Left lung (tissue), 10 donors: ENCODE measurements around the gene ATP5F1A. TPM values are rescaled to one million over a fixed set of nuclear protein-coding genes. Genes with fewer than 3 reads are reported as not detected.

Source experiments
- ATAC-seq: fragments of 200-7000 bp; cut with Tn5 transposase; one replicate; pipeline ENCODE4 v1.9.1; 2020; ENCODE audit warnings: moderate library complexity
- DNase-seq, 4 donors: peaks; one replicate each; pipeline ENCODE4 v3.0.0-alpha.2; 2013 to 2020
- H3K27ac ChIP-seq, 2 donors: fragments of 200-600 bp; sonication (generic) in 1 of 2; one replicate each; pipeline versions ENCODE4 v1.5.0 to v1.8.0; 2020 to 2021
- H3K27me3 ChIP-seq, 2 donors: fragments of 200-600 bp; sonication (generic) in 1 of 2; one replicate each; pipeline versions ENCODE4 v1.5.0 to v1.8.0; 2020 to 2021
- H3K36me3 ChIP-seq, 2 donors: fragments of 200-600 bp; sonication (generic) in 1 of 2; one replicate each; pipeline versions ENCODE4 v1.5.0 to v1.8.0; 2020 to 2021
- H3K4me1 ChIP-seq, 2 donors: fragments of 200-600 bp; one replicate each; pipeline ENCODE4 v1.8.0; 2021
- H3K4me3 ChIP-seq, 2 donors: fragments of 200-600 bp; sonication (generic) in 1 of 2; one replicate each; pipeline versions ENCODE4 v1.5.0 to v1.8.0; 2020 to 2021; ENCODE audit warnings: mild to moderate bottlenecking in 1 of 2
- H3K9me3 ChIP-seq, 2 donors: fragments of 200-600 bp; sonication (generic) in 1 of 2; one replicate each; pipeline versions ENCODE4 v1.5.0 to v1.8.0; 2020 to 2021
- intact Hi-C, 2 donors: fragments of 100-400 bp; cut with DNase I; formaldehyde crosslinking; loops; one replicate each; pipeline versions ENCODE4 v1.11.2 to v1.14.2; 2022
- polyA plus RNA-seq, 6 donors: library from polyadenylated mRNA; unstranded; fragments of 120-200 nt; gene quantifications; one replicate each; pipeline ENCODE4 v1.2.1, GENCODE V29; 2013; ENCODE audit not compliant: insufficient read length in 6 of 6
- total RNA-seq, 2 donors: library from RNA; stranded (reverse); fragmentation: NEBNext Ultra II Directional; extraction: Animal tissue kit (Norgen Biotek cat#: 25700); gene quantifications; one replicate each; pipeline ENCODE4 v1.2.1, GENCODE V29; 2021
- TF ChIP-seq, protein P1 (sequence below), 2 donors: fragments of 200-600 bp; sonication (generic) in 1 of 2; IDR thresholded peaks; one replicate each; pipeline versions ENCODE4 v1.5.0 to v1.8.0; 2021; ENCODE audit warnings: antibody characterized with exemption in 2 of 2
- donor health status: DM: no; HTN: yes; CAD: no.
- donor health status: DM: no; HTN: no; CAD: no.

Gene ATP5F1A
- total and polyA plus RNA-seq, 8 donors, result 310 to 524 (median 465) TPM

DNA sequence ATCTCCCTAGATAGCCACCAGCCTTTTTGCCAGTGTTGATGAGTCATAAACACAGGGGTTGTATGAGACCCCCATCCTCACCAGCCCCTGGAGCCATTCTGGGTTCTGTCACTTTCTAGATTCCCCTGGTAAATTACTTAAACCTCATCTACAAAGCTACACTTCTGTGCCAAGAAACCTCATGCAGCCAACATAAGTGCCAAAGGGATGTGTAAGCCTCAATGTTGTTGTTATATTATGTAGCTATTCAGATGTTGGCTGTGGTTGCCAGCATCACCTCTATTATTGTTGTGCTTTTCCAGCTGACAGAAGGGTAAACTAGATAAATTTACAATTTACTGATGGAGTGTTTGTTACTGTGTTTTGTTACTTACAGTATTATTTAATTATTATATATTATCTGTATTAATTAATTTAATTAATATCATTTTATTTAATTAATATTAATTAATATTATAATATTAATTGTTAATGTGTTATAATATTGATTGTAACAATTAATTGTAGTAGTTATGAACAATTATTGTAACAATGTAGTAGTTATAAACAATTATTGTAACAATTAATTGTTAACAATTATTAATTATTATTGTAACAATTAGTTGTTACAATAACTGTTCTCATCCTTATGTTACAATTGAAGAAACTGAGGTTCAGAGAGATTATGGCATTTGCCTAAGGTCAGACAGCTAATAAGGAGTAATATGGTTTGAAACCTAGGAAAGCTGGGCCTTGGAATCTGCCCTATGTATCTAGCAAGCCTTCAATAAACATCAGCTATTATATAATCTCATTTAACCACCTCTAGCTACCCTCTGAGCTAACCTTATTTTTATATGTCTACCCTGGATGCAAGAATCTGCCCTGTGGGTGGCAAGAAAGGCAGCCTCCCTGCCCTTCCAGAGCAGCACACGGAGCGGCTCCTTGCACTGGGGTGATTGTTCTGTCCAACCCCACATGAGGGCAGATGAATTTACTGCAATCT lies 62.1 kb downstream of the ATP5F1A start:
- no peak for DNase-seq
- Histone ChIP-seq H3K27me3 (no peaks in the 10 kb centered on the region), H3K4me1 (peaks cover 0 to 28% of the 10 kb centered on the region in 2 donors), H3K27ac (no peak overlapping the region), H3K4me3 (no peak overlapping the region), H3K9me3 (no peaks in the 10 kb centered on the region), H3K36me3 (peaks cover 0 to 12% of the 10 kb centered on the region in 2 donors)
- ATAC-seq, result no peak
- TF ChIP-seq, protein P1, sequence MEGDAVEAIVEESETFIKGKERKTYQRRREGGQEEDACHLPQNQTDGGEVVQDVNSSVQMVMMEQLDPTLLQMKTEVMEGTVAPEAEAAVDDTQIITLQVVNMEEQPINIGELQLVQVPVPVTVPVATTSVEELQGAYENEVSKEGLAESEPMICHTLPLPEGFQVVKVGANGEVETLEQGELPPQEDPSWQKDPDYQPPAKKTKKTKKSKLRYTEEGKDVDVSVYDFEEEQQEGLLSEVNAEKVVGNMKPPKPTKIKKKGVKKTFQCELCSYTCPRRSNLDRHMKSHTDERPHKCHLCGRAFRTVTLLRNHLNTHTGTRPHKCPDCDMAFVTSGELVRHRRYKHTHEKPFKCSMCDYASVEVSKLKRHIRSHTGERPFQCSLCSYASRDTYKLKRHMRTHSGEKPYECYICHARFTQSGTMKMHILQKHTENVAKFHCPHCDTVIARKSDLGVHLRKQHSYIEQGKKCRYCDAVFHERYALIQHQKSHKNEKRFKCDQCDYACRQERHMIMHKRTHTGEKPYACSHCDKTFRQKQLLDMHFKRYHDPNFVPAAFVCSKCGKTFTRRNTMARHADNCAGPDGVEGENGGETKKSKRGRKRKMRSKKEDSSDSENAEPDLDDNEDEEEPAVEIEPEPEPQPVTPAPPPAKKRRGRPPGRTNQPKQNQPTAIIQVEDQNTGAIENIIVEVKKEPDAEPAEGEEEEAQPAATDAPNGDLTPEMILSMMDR (IDR thresholded peaks at IDR 0.05), result no peak
- intact Hi-C loops, result no loop called here

DNA sequence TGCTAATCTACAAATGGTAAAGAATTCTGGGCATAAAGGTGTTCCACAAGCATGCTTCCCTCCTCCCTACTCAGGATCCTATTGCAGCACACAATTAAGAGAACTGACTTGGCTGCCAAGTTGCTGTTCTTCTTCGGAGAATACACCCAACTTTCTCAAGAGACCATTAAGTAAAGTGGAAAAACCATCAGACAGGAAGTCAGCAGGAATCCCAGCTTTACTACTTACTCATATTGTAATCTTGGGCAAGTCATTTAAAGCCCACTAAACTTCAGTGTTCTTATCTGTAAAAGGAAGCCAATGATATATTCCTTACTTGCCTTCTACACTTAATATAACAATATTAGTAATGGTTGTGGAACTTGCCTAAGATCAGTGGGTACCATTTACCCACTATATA lies 63.9 kb downstream of the ATP5F1A start:
- Histone ChIP-seq H3K27me3 (no peaks in the 10 kb centered on the region), H3K9me3 (no peaks in the 10 kb centered on the region), H3K4me3 (no peak overlapping the region), H3K4me1 (peaks cover 0 to 19% of the 10 kb centered on the region in 2 donors), H3K27ac (peak overlapping the region in 1 of 2 donors; percentile 4), H3K36me3 (peaks cover 0 to 12% of the 10 kb centered on the region in 2 donors)
- ATAC-seq (peak; percentile 52), DNase-seq (no peak)
- TF ChIP-seq, protein P1 (IDR thresholded peaks at IDR 0.05), result no peak
- intact Hi-C loops, result no loop called here

DNA sequence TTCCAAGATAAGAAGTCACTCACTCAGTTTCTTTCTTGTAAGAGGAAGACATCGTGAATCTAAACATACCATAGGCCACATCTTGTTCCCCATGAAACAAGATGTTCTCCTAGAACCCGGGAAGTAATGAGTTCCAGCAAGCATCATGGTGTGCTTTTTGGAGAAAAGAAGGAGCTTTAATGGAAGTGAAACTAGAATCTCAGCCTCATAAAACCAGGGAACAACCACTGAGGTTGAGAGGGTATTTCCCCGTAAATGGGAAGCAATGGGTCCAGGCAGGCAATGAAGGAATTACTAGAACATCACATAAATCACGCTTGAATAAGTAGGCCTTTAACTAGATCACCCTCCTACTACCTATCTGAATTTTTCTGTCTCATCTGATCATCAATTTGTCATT lies 66.4 kb downstream of the ATP5F1A start:
- peaks cover 0 to 32% of the 10 kb centered on the region in 2 donors for H3K4me1 ChIP-seq
- TF ChIP-seq, protein P1 (IDR thresholded peaks at IDR 0.05), result no peak
- H3K9me3 ChIP-seq, result no peaks in the 10 kb centered on the region
- intact Hi-C loops, result no loop called here
- no peak overlapping the region for H3K4me3 ChIP-seq
- H3K36me3 ChIP-seq, result no peaks in the 10 kb centered on the region
- no peak for ATAC-seq
- no peak for DNase-seq
- H3K27me3 ChIP-seq, result peaks cover 0 to 8% of the 10 kb centered on the region in 2 donors
- H3K27ac ChIP-seq, result no peak overlapping the region

Other genes with a start within 250 kb of the ATP5F1A start
- gene EPG5, start 131.0 kb downstream of the ATP5F1A start, total RNA-seq, result 10 to 100 TPM; 29.1 to 38.0 TPM
- 10 to 100 TPM; 27.3 to 36.4 (median 31.4) TPM for gene EPG5, start 131.0 kb downstream of the ATP5F1A start, polyA plus RNA-seq
- 10 to 100 TPM; 14.2 to 21.8 TPM for gene PSTPIP2, start 26.0 kb downstream of the ATP5F1A start, total RNA-seq
- gene PSTPIP2, start 26.0 kb downstream of the ATP5F1A start, polyA plus RNA-seq, result 1 to 10 TPM; 5.2 to 7.9 (median 6.8) TPM
- 10 to 100 TPM; 19.0 to 26.5 TPM for gene HAUS1, start 6.1 kb upstream of the ATP5F1A start, total RNA-seq
- gene HAUS1, start 6.1 kb upstream of the ATP5F1A start, polyA plus RNA-seq, result 10 to 100 TPM; 40.6 to 56.8 (median 46.2) TPM